OCI-LY1 (cell line): ENCODE measurements around the gene ITGB1BP2.
"Not testable (repeated sequence)": the region's sequence is repeated elsewhere in the genome, so short reads cannot be mapped to it uniquely, and the experiment has no call there.

Source experiments
- H2AFZ ChIP-seq: fragments of 200-600 bp; sonication (generic), shearing (Covaris generic); 2 replicates; pipeline ENCODE4 v1.6.0; 2014; ENCODE audit warnings: antibody characterized with exemption, mild to moderate bottlenecking, low read length
- H3F3A ChIP-seq: fragments of 200-600 bp; sonication (generic), shearing (Covaris generic); 2 replicates; pipeline ENCODE4 v1.6.0; 2014; ENCODE audit warnings: mild to moderate bottlenecking, antibody characterized with exemption, low read length, moderate library complexity; ENCODE audit not compliant: insufficient read depth
- H3K27ac ChIP-seq: fragments of 200-600 bp; sonication (generic); 2 replicates; pipeline ENCODE4 v1.5.1; 2014; ENCODE audit warnings: low read length, mixed run types, mild to moderate bottlenecking, low read depth; ENCODE audit not compliant: poor library complexity, severe bottlenecking
- H3K27me3 ChIP-seq: fragments of 200-600 bp; sonication (generic); 2 replicates; pipeline ENCODE4 v1.6.0; 2014; ENCODE audit warnings: antibody characterized with exemption, mild to moderate bottlenecking, low read length, moderate library complexity; ENCODE audit not compliant: insufficient read depth
- H3K36me3 ChIP-seq: fragments of 200-600 bp; sonication (generic); 2 replicates; pipeline ENCODE4 v1.6.1; 2014; ENCODE audit warnings: mild to moderate bottlenecking, antibody characterized with exemption, low read length, moderate library complexity, mixed read lengths; ENCODE audit not compliant: insufficient read depth
- H3K4me1 ChIP-seq: fragments of 200-600 bp; sonication (generic); 2 replicates; pipeline ENCODE4 v1.5.1; 2014; ENCODE audit warnings: mild to moderate bottlenecking, low read length, moderate library complexity; ENCODE audit not compliant: insufficient read depth, severe bottlenecking
- H3K4me2 ChIP-seq: fragments of 200-600 bp; sonication (generic), shearing (Covaris generic); 2 replicates; pipeline ENCODE4 v1.6.1; 2014; ENCODE audit warnings: low read length
- H3K4me3 ChIP-seq: fragments of 200-600 bp; sonication (generic); 2 replicates; pipeline ENCODE4 v1.5.1; 2014; ENCODE audit warnings: low read length, low read depth, mild to moderate bottlenecking, mixed read lengths; ENCODE audit not compliant: poor library complexity, severe bottlenecking
- H3K79me2 ChIP-seq: fragments of 200-600 bp; shearing (Covaris generic); 2 replicates; pipeline ENCODE4 v1.6.1; 2016; ENCODE audit warnings: mixed run types, low read length, mixed read lengths; ENCODE audit not compliant: insufficient read depth
- H3K9ac ChIP-seq: fragments of 200-600 bp; sonication (generic), shearing (Covaris generic); 2 replicates; pipeline ENCODE4 v1.6.1; 2014; ENCODE audit warnings: mild to moderate bottlenecking, low read length, mixed read lengths
- H3K9me2 ChIP-seq: fragments of 200-600 bp; sonication (generic), shearing (Covaris generic); 2 replicates; pipeline ENCODE4 v1.6.1; 2014; ENCODE audit warnings: low read depth, mild to moderate bottlenecking, low read length, mixed read lengths
- H3K9me3 ChIP-seq: fragments of 200-600 bp; shearing (Covaris generic); 2 replicates; pipeline ENCODE4 v1.6.1; 2014; ENCODE audit warnings: low read length, mixed read lengths
- H4K20me1 ChIP-seq: fragments of 200-600 bp; sonication (generic), shearing (Covaris generic); 2 replicates; pipeline ENCODE4 v1.6.0; 2016; ENCODE audit warnings: mild to moderate bottlenecking, low read length; ENCODE audit not compliant: insufficient read depth

The ITGB1BP2 gene

DNA sequence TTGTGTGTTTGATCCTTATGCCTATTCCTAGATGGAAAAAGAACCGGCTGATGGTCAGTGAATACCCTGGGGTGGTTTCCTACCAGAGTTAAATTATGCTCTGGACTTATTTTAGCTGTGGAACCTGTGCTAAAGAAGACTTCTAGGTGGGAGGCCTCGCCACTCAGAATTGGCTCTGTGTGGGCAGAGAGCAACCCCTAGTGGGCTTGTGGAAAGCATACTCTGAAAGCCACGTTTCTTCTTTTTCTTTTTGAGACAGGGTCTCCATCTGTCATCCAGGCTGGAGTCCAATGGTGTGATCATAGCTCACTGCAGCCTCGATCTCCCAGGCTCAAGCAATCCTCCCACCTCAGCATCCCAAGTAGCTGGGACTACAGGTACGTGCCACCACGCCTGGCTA is 48.3 kb downstream of the ITGB1BP2 start:
- H4K20me1 ChIP-seq, H3K4me3 ChIP-seq, H3F3A ChIP-seq, H3K27me3 ChIP-seq, H2AFZ ChIP-seq, H3K4me1 ChIP-seq, H3K9me2 ChIP-seq, H3K79me2 ChIP-seq, H3K9ac ChIP-seq, H3K36me3 ChIP-seq, H3K9me3 ChIP-seq, H3K4me2 ChIP-seq, H3K27ac ChIP-seq: not testable (repeated sequence)

- H3K9me2 ChIP-seq, H3K27ac ChIP-seq, H3K4me2 ChIP-seq, H3F3A ChIP-seq, H3K27me3 ChIP-seq, H3K36me3 ChIP-seq, H3K79me2 ChIP-seq, H4K20me1 ChIP-seq, H2AFZ ChIP-seq, H3K4me3 ChIP-seq, H3K4me1 ChIP-seq, H3K9ac ChIP-seq, H3K9me3 ChIP-seq: not testable (repeated sequence)
These were observed 50.9 kb downstream of the ITGB1BP2 start for GRCh38 chrX:71352439-71352838.
